ENCODE measurements around the gene HOGA1.
"Not testable (repeated sequence)": the region's sequence is repeated elsewhere in the genome, so short reads cannot be mapped to it uniquely, and the experiment has no call there.

Gene HOGA1

GRCh38 chr10:97555541-97555940, 28.6 kb upstream of the HOGA1 start:
- not testable (repeated sequence) for DNase-seq

GRCh38 chr10:97560731-97561381, 23.3 kb upstream of the HOGA1 start:
- DNase-seq, result not testable (repeated sequence)

GRCh38 chr10:97561386-97562077, 22.7 kb upstream of the HOGA1 start:
- DNase-seq, result not testable (repeated sequence)

GRCh38 chr10:97562329-97562728, 21.9 kb upstream of the HOGA1 start:
- not testable (repeated sequence) for DNase-seq

- no peak for DNase-seq
These were observed 20.9 kb upstream of the HOGA1 start for GRCh38 chr10:97563337-97563736.

GRCh38 chr10:97564776-97565175, 19.4 kb upstream of the HOGA1 start:
- DNase-seq, result no peak

- no peak for DNase-seq
These were observed 17.7 kb upstream of the HOGA1 start for GRCh38 chr10:97566336-97566996.

GRCh38 chr10:97567891-97568290, 16.3 kb upstream of the HOGA1 start:
- DNase-seq, result no peak

- DNase-seq, result no peak
These were observed 13.9 kb upstream of the HOGA1 start for GRCh38 chr10:97570146-97570788.

- no peak for DNase-seq
These were observed 13.3 kb upstream of the HOGA1 start for GRCh38 chr10:97570789-97571471.

- no peak for DNase-seq
These were observed 12.6 kb upstream of the HOGA1 start for GRCh38 chr10:97571622-97572021.

- no peak for DNase-seq
These were observed 11.8 kb upstream of the HOGA1 start, which contains the start of gene ANKRD2 for GRCh38 chr10:97572214-97572989. ANKRD2 (plus strand) TSS chr10:97572779; CDS start chr10:97572789, 10 bp downstream.

- no peak for DNase-seq
These were observed 11.2 kb upstream of the HOGA1 start for GRCh38 chr10:97573021-97573420.

- DNase-seq, result no peak
These were observed 10.5 kb upstream of the HOGA1 start for GRCh38 chr10:97573672-97574071.

GRCh38 chr10:97574374-97575126, 9.6 kb upstream of the HOGA1 start:
- DNase-seq, result no peak

- DNase-seq, result no peak
These were observed 9.0 kb upstream of the HOGA1 start for GRCh38 chr10:97575127-97575668.

- not testable (repeated sequence) for DNase-seq
These were observed 7.7 kb upstream of the HOGA1 start for GRCh38 chr10:97576487-97576886.

- no peak for DNase-seq
These were observed 6.5 kb upstream of the HOGA1 start for GRCh38 chr10:97577701-97578100.

GRCh38 chr10:97578171-97578844, 5.9 kb upstream of the HOGA1 start:
- no peak for DNase-seq

Data from activated gamma-delta T cell (primary cell).